ENCODE data around the gene PRDM10.

PRDM10 gene

GRCh38 chr11:129885381-129885780 is 117.3 kb downstream of the PRDM10 start:
- no peak for DNase-seq

GRCh38 chr11:129884581-129884980 is 118.1 kb downstream of the PRDM10 start:
- no peak for DNase-seq

DNA sequence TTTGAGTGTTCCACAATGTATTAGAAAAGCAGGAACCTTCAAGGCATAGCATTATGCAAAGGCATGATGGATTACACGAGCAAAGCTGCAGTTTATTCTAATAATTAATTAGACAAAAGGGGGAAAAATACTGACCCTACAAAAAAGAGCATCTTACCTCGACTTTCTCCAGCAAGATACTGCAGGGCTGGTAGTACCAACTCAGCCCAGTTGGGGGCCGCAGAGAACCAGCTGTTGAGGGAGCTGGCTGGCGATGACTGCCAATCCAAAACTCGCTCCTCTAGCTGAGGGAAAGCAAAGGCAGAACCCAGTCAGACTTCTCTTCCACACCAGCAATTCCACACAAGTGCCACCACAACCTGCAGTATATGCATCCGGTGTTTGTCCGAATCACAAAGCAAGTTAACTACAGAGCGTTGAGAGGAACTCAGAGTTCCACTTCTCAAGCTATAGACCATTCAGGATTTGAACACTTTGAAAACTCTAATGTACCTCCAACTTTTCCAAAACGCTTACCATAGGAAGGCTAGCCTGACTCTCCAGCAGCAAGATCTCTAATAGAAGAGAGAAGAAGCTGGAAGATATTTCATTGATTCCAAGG is 121.0 kb downstream of the PRDM10 start:
- peak; percentile 34 for DNase-seq

- DNase-seq, result no peak
Measured at GRCh38 chr11:129880311-129880710, 122.3 kb downstream of the PRDM10 start.

DNA sequence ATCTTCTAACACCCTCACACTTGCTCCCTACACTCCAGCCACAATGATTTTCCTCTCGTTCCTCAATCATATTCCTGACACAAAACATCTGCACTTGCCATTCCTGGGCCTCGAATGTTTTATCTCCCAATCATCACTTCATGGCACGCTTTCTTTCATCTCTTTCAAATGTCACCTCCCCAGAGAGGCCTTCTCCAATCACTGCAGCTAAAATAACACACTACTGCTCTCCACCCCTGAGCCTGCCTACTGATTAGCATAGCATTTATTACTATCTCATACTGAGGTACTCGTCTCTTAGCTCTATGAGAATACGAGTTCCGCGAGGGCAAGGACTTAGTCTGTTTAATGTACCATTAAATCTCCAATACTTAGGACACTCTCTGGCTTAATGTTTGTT is 130.7 kb downstream of the PRDM10 start:
- no peak for DNase-seq

GRCh38 chr11:129868626-129869025 is 134.0 kb downstream of the PRDM10 start:
- DNase-seq, result peak; percentile 20

GRCh38 chr11:129866311-129866710 is 136.3 kb downstream of the PRDM10 start:
- DNase-seq, result no peak

- no peak for DNase-seq
Measured at GRCh38 chr11:129865701-129866100, 136.9 kb downstream of the PRDM10 start.

DNA sequence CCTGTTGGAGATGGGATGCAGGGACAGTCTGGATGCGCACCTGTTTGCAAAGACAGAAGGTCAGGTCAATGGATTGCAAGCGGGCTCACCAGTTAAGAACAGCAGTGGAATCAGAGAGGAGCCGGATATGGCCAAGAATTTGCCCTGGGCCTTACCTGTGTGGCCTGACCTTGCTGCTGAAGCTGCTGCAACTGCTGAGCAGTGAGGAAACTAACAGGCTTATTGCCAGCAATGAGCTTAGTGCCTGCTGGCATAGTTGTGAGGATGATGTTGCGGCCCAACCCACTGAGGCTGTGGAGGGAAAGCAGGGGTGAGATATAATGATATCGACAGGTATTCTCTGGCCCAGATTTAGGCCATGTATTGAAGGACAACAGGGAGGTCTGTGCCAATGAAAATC is 137.8 kb downstream of the PRDM10 start:
- DNase-seq, result no peak

GRCh38 chr11:129861702-129862522 is 140.7 kb downstream of the PRDM10 start:
- DNase-seq, result peak; percentile 91

GRCh38 chr11:129856036-129856435 is 146.6 kb downstream of the PRDM10 start:
- DNase-seq, result no peak

GRCh38 chr11:129855086-129855485 is 147.5 kb downstream of the PRDM10 start:
- no peak for DNase-seq

DNA sequence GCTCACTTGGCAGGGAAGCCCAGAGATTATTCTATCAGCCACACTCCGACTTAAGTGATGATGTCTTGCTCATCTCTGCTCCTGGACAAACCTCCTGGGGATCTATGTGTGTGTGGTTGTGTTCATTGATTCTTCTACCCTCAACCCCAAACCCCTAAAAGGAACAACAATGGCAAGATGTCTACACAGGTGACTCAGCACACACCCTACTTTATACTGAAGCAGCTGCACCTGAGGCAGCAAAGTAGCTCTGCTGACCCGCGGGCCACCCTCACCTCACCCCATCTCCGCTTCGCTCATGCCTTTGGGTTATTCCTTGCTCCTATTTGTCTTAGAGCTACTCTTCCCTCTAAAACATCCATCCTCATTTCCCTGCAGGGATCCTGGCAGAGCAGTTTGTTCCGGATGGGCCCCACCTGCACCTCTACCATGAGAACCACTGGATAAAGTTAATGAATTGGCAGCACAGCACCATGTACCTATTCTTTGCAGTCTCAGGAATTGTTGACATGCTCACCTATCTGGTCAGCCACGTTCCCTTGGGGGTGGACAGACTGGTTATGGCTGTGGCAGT is 148.3 kb downstream of the PRDM10 start:
- DNase-seq, result no peak

- DNase-seq, result peak; percentile 16
Measured at GRCh38 chr11:129853518-129854231, 149.0 kb downstream of the PRDM10 start.

DNA sequence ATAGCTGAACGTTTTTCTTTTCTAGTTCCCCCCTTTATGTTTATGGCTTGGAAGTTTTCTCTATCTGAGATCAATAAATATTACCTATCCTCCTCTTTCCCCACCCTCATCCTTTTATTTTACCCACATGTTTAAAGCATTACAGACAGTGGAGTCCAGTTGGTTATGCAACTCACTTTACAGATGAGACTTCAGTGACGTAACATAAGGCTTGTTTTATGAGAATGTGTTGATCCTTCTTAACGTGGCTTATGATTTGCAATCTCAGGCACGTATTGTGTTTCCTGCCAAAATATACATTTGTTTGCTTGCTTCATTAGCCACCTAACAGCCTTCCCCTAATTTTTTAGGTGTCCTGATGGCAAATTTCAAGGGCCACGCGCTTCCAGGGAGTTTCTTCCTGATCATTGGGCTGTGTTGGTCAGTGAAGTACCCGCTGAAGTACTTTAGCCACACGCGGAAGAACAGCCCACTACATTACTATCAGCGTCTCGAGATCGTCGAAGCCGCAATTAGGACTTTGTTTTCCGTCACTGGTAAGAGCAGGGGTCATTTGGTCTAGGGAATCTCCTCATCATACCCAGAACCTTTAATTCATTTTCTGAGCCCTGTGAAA is 150.4 kb downstream of the PRDM10 start:
- peak; percentile 20 for DNase-seq
